Caco-2 (cell line): ENCODE data around the gene BCAT1. TPM values are rescaled to one million over a fixed set of nuclear protein-coding genes. Genes with fewer than 3 reads are reported as not detected.

Experiments
- BruUV-seq: library from RNA; stranded (reverse); fragments of 400-500 nt; replicated peaks from 2 replicates; lab custom pipeline; 2021; lab: Mats Ljungman, UMichigan
- CTCF ChIA-PET: fragments of 300-600 bp; sonication (Branson Sonifier 250); formaldehyde crosslinking; loops from one replicate; lab custom pipeline; 2022; ENCODE audit warnings: antibody characterized with exemption; lab: Charles Lee
- POLR2A ChIA-PET: fragments of 300-600 bp; sonication (Branson Sonifier 250); formaldehyde crosslinking; loops from one replicate; lab custom pipeline; 2022; ENCODE audit warnings: antibody characterized with exemption; lab: Charles Lee
- DNase-seq, 2 experiments: peaks; one replicate each; pipeline versions ENCODE4 v3.0.0 to v3.0.0-alpha.2; 2020 to 2022
- H3K27me3 ChIP-seq: replicated peaks from 2 replicates; pipeline ENCODE4 v1.6.0; 2011; ENCODE audit warnings: low read length; ENCODE audit not compliant: control insufficient read depth, insufficient read depth
- H3K36me3 ChIP-seq: 2 replicates; pipeline ENCODE4 v1.5.1; 2011; ENCODE audit warnings: low read length; ENCODE audit not compliant: control insufficient read depth, insufficient read depth
- H3K4me1 ChIP-seq: fragments of 250-450 bp; sonication (Bioruptor Pico); 2 replicates; pipeline ENCODE4 v1.5.1; 2020; ENCODE audit warnings: mild to moderate bottlenecking
- H3K4me3 ChIP-seq: 2 replicates; pipeline ENCODE4 v1.5.1; 2011; ENCODE audit warnings: low read depth, mild to moderate bottlenecking, control low read depth, low read length
- H3K9me3 ChIP-seq: fragments of 250-450 bp; sonication (Bioruptor Pico); 2 replicates; pipeline ENCODE4 v1.5.1; 2020; ENCODE audit warnings: mild to moderate bottlenecking, moderate library complexity
- H3K27ac Mint-ChIP-seq: one replicate; pipeline ENCODE4 v1.8.0; 2022; ENCODE audit warnings: mixed read lengths; ENCODE audit not compliant: unreplicated experiment
- H3K27me3 Mint-ChIP-seq: one replicate; pipeline ENCODE4 v1.8.0; 2022; ENCODE audit warnings: mixed read lengths; ENCODE audit not compliant: insufficient read depth, unreplicated experiment
- H3K36me3 Mint-ChIP-seq: one replicate; pipeline ENCODE4 v1.8.0; 2022; ENCODE audit warnings: mild to moderate bottlenecking, mixed read lengths; ENCODE audit not compliant: insufficient read depth, unreplicated experiment
- H3K4me1 Mint-ChIP-seq: one replicate; pipeline ENCODE4 v1.8.0; 2022; ENCODE audit warnings: low read depth, mixed read lengths; ENCODE audit not compliant: unreplicated experiment
- H3K4me3 Mint-ChIP-seq: one replicate; pipeline ENCODE4 v1.8.0; 2022; ENCODE audit warnings: mild to moderate bottlenecking, moderate library complexity, mixed read lengths; ENCODE audit not compliant: unreplicated experiment
- H3K9me3 Mint-ChIP-seq: one replicate; pipeline ENCODE4 v1.8.0; 2022; ENCODE audit warnings: mixed read lengths; ENCODE audit not compliant: unreplicated experiment
- CTCF ChIP-seq, 2 experiments: fragments of 200-600 bp in 1 of 2; IDR thresholded peaks; 1 replicate in 1 of 2; 2 replicates in 1 of 2; pipeline versions ENCODE4 v1.5.1 to v1.8.0; 2011 to 2022; ENCODE audit warnings: antibody characterized with exemption in 1 of 2, control low read depth in 1 of 2, inconsistent platforms in 1 of 2, low read depth in 1 of 2, low read length in 1 of 2, mild to moderate bottlenecking in 1 of 2, moderate library complexity in 1 of 2; ENCODE audit not compliant: insufficient read depth in 1 of 2, severe bottlenecking in 1 of 2, unreplicated experiment in 1 of 2
- intact Hi-C: fragments of 100-400 bp; cut with micrococcal nuclease; formaldehyde crosslinking; loops from one replicate; pipeline ENCODE4 v1.10.0; 2022; ENCODE audit not compliant: unreplicated experiment
- total RNA-seq: library from RNA; stranded (reverse); gene quantifications from 2 replicates; pipeline ENCODE4 v1.2.3, GENCODE V29; 2022

BCAT1 gene
- total RNA-seq, 1 experiment from 2014 or later = 432 TPM

GRCh38 chr12:24795699-24796347 is 153.1 kb downstream of the BCAT1 start:
- no peak overlapping the region for H3K4me3 ChIP-seq
- no peak for DNase-seq
- ChIA-PET CTCF (no interaction called here), POLR2A (no interaction called here)
- Mint-ChIP-seq H3K4me3 (no peak overlapping the region), H3K27ac (no peak overlapping the region), H3K4me1 (peaks cover 8% of the 10 kb centered on the region), H3K36me3 (no peaks in the 10 kb centered on the region), H3K27me3 (no peaks in the 10 kb centered on the region), H3K9me3 (no peaks in the 10 kb centered on the region)
- H3K27me3 ChIP-seq = no peaks in the 10 kb centered on the region
- no peaks in the 10 kb centered on the region for H3K9me3 ChIP-seq
- no peak for TF ChIP-seq CTCF (IDR thresholded peaks at IDR 0.05; ENCODE audit: insufficient read depth in 1 of 2, low read depth in 1 of 2, low read length in 1 of 2, severe bottlenecking in 1 of 2, unreplicated experiment in 1 of 2)
- BruUV-seq = no TSS peak
- H3K36me3 ChIP-seq = no peaks in the 10 kb centered on the region
- H3K4me1 ChIP-seq = peaks cover 8% of the 10 kb centered on the region
- intact Hi-C loops = no loop called here

GRCh38 chr12:24791622-24792021 is 157.3 kb downstream of the BCAT1 start:
- ChIA-PET POLR2A (no interaction called here), CTCF (no interaction called here)
- Histone ChIP-seq H3K4me3 (no peak overlapping the region), H3K9me3 (no peaks in the 10 kb centered on the region), H3K27me3 (no peaks in the 10 kb centered on the region), H3K36me3 (no peaks in the 10 kb centered on the region), H3K4me1 (peaks cover 8% of the 10 kb centered on the region)
- H3K27me3 Mint-ChIP-seq = no peaks in the 10 kb centered on the region
- intact Hi-C loops = no loop called here
- no peak for DNase-seq
- H3K27ac Mint-ChIP-seq = no peak overlapping the region
- peaks cover 16% of the 10 kb centered on the region for H3K9me3 Mint-ChIP-seq
- H3K4me3 Mint-ChIP-seq = no peak overlapping the region
- H3K4me1 Mint-ChIP-seq = peaks cover 16% of the 10 kb centered on the region
- H3K36me3 Mint-ChIP-seq = no peaks in the 10 kb centered on the region
- TF ChIP-seq CTCF (IDR thresholded peaks at IDR 0.05; ENCODE audit: insufficient read depth in 1 of 2, low read depth in 1 of 2, low read length in 1 of 2, severe bottlenecking in 1 of 2, unreplicated experiment in 1 of 2) = no peak
- BruUV-seq = no TSS peak

GRCh38 chr12:24788886-24789285 is 160.0 kb downstream of the BCAT1 start:
- no peak for TF ChIP-seq CTCF (IDR thresholded peaks at IDR 0.05; ENCODE audit: insufficient read depth in 1 of 2, low read depth in 1 of 2, low read length in 1 of 2, severe bottlenecking in 1 of 2, unreplicated experiment in 1 of 2)
- Mint-ChIP-seq H3K4me1 (peaks cover 34% of the 10 kb centered on the region), H3K27me3 (no peaks in the 10 kb centered on the region), H3K4me3 (no peak overlapping the region), H3K27ac (no peak overlapping the region), H3K9me3 (peaks cover 16% of the 10 kb centered on the region), H3K36me3 (no peaks in the 10 kb centered on the region)
- no TSS peak for BruUV-seq
- H3K36me3 ChIP-seq = no peaks in the 10 kb centered on the region
- no peaks in the 10 kb centered on the region for H3K27me3 ChIP-seq
- H3K4me1 ChIP-seq = peaks cover 15% of the 10 kb centered on the region
- intact Hi-C loops = no loop called here
- CTCF ChIA-PET = no interaction called here
- no peaks in the 10 kb centered on the region for H3K9me3 ChIP-seq
- POLR2A ChIA-PET = no interaction called here
- DNase-seq = no peak
- no peak overlapping the region for H3K4me3 ChIP-seq
